ENCODE results near the gene TEAD4. TPM values are rescaled to one million over a fixed set of nuclear protein-coding genes. Genes with fewer than 3 reads are reported as not detected.

The TEAD4 gene
- polyA plus RNA-seq, 1 experiment: 10.3 TPM

DNA sequence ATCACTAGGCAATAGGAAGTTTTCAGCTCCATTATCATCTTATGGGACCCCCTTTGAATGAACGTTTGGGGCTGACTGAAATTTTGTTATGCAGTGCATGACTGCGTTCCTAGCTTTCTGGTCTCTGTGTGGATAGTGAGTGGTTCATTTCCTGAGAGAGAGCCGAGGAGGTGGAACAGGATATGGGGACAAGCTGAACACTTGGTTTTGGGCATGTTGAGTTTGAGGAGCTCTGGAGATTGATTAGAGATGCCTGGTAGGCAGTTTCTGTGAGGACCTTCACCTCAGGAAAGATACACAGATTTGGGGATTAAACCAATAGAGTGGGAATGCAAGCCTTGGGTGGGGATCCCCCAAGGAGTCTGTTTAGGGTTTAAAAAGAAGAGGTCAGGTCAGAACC lies 27.7 kb downstream of the TEAD4 start:
- DNase-seq (ENCODE audit: low read depth, low spot score): no peak
- ChIA-PET POLR2A (no interaction called here), CTCF (no interaction called here)
- TF ChIP-seq, protein P1, sequence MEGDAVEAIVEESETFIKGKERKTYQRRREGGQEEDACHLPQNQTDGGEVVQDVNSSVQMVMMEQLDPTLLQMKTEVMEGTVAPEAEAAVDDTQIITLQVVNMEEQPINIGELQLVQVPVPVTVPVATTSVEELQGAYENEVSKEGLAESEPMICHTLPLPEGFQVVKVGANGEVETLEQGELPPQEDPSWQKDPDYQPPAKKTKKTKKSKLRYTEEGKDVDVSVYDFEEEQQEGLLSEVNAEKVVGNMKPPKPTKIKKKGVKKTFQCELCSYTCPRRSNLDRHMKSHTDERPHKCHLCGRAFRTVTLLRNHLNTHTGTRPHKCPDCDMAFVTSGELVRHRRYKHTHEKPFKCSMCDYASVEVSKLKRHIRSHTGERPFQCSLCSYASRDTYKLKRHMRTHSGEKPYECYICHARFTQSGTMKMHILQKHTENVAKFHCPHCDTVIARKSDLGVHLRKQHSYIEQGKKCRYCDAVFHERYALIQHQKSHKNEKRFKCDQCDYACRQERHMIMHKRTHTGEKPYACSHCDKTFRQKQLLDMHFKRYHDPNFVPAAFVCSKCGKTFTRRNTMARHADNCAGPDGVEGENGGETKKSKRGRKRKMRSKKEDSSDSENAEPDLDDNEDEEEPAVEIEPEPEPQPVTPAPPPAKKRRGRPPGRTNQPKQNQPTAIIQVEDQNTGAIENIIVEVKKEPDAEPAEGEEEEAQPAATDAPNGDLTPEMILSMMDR (IDR thresholded peaks at IDR 0.05; ENCODE audit: low read depth, low read length): no peak
- Histone ChIP-seq H3K27me3 (ENCODE audit: control insufficient read depth, insufficient read depth, low read length) (no peaks in the 10 kb centered on the region), H3K27ac (ENCODE audit: low read depth, low read length) (no peak overlapping the region), H3K4me3 (ENCODE audit: low read depth, low read length) (no peak overlapping the region), H3K9me3 (ENCODE audit: control insufficient read depth, insufficient read depth, low read length) (peaks cover 7% of the 10 kb centered on the region)

DNA sequence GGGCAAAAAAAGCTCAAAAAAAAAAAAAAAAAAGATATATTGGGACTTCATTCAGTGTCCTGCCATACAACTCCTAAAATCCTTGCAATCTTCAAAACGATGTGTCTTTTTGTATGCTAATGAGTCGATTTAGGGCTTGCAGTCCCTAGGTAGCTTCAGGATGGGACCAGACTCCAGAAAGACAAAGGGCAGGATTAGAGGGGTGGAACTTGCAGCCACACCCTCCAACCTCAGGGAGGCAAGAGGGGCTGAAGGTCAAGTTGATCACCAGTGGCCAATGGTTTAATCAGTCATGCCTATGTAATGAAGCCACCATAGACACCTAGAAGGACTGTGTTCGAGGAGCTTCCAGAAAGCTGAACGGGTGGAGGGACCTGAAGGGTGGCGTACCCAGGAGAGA lies 29.3 kb downstream of the TEAD4 start:
- ChIA-PET POLR2A (no interaction called here), CTCF (no interaction called here)
- TF ChIP-seq, protein P1 (IDR thresholded peaks at IDR 0.05; ENCODE audit: low read depth, low read length): no peak
- Histone ChIP-seq H3K27ac (ENCODE audit: low read depth, low read length) (no peak overlapping the region), H3K27me3 (ENCODE audit: control insufficient read depth, insufficient read depth, low read length) (no peaks in the 10 kb centered on the region), H3K9me3 (ENCODE audit: control insufficient read depth, insufficient read depth, low read length) (peaks cover 7% of the 10 kb centered on the region), H3K4me3 (ENCODE audit: low read depth, low read length) (no peak overlapping the region)
- no peak for DNase-seq (ENCODE audit: low read depth, low spot score)

DNA sequence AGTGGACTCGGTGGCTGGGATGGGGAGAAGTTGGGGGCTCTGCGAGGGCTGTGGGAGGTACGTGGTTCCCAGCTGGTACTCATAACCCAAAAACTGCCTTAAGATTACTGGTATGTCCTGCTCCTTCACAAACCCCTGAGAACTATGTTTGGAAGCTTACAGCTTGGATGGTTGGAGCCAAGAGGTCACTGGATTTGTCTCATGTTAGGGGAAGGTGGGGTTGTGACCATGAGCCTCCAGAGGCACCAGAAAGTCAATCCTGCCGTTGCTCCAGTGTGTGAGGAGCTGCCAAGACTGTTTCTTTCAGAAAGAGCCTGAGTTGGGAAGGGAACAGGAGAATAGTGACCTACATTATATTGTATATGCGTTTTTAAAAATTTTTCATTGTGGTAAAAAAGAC lies 33.5 kb downstream of the TEAD4 start:
- POLR2A ChIA-PET: no interaction called here
- CTCF ChIA-PET: no interaction called here
- peaks cover 7% of the 10 kb centered on the region for H3K9me3 ChIP-seq (ENCODE audit: control insufficient read depth, insufficient read depth, low read length)
- H3K27ac ChIP-seq (ENCODE audit: low read depth, low read length): no peak overlapping the region
- H3K27me3 ChIP-seq (ENCODE audit: control insufficient read depth, insufficient read depth, low read length): no peaks in the 10 kb centered on the region
- TF ChIP-seq, protein P1 (IDR thresholded peaks at IDR 0.05; ENCODE audit: low read depth, low read length): no peak
- DNase-seq (ENCODE audit: low read depth, low spot score): no peak
- no peak overlapping the region for H3K4me3 ChIP-seq (ENCODE audit: low read depth, low read length)

DNA sequence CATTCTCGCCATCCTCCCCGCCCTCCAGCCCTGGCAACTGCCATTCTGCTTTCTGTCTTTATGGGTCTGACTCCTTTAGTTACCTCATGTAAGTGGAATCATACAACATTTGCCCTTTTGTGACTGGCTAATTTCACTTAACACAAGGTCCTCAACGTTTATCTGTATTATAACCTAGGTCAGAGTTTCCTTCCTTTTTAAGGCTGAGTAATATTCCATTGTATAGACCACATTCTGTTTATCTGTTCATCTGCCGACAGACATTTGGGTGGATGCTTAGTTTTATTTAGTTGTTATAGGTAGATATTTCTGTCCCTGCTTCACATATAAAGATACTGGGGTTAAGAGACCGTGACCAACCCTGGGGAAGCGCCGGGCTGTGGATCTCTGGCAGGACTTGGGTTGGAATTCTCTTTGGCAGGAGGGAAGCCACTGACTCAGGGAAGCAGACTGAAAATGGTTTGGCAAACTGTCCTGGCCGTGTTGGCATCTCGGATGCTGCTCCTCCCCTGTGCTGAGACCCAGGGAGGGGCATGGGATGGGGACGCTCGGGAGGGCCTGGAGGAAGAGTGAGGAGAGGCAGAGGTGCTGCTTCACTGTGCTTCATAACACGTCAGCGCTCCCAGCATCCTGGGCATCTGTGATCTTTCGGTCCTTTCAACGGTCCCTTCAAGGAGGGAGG lies 38.9 kb downstream of the TEAD4 start:
- H3K27ac ChIP-seq (ENCODE audit: low read depth, low read length): no peak overlapping the region
- ChIA-PET CTCF (interaction anchor here (0.6 kb wide), 1 partner anchor 54 kb away, joined by 3 read pairs; no protein-coding TSS in a partner anchor), POLR2A (interaction anchor here (1.1 kb wide), 1 partner anchor 15 kb away, joined by 3 read pairs; no protein-coding TSS in a partner anchor)
- TF ChIP-seq, protein P1 (IDR thresholded peaks at IDR 0.05; ENCODE audit: low read depth, low read length): no peak
- H3K4me3 ChIP-seq (ENCODE audit: low read depth, low read length): no peak overlapping the region
- no peaks in the 10 kb centered on the region for H3K27me3 ChIP-seq (ENCODE audit: control insufficient read depth, insufficient read depth, low read length)
- no peak for DNase-seq (ENCODE audit: low read depth, low spot score)
- H3K9me3 ChIP-seq (ENCODE audit: control insufficient read depth, insufficient read depth, low read length): no peaks in the 10 kb centered on the region; the same call in 1 of the 2 replicates

DNA sequence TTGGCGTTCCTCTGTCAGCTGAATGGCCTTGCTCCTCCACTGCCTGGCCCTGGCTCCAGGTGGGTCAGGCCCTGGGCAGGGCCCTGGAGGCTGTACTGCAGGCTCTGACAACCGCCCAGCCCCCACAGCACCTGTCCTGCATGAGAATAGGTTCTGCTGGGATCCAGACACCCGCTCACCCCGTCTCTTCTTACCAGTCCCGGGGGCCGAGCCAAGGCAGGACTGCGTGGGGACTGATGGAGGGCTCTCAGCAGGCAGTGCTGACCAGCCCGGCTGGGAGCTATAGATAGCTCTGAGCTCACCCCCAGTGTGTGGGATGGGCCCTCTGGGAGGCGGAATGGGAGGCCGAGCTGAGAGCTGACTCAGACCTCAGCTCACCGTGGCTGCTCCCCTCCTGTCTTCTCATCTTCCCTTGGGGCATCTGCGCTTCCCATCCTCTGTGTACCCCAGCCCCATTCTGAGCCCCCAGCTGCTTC lies 39.6 kb downstream of the TEAD4 start:
- Histone ChIP-seq H3K27ac (ENCODE audit: low read depth, low read length) (peak overlapping the region; percentile 39), H3K27me3 (ENCODE audit: control insufficient read depth, insufficient read depth, low read length) (no peaks in the 10 kb centered on the region), H3K9me3 (ENCODE audit: control insufficient read depth, insufficient read depth, low read length) (no peaks in the 10 kb centered on the region; the same call in 1 of the 2 replicates), H3K4me3 (ENCODE audit: low read depth, low read length) (no peak overlapping the region)
- POLR2A ChIA-PET: interaction anchor here (1.1 kb wide), 1 partner anchor 14 kb away, joined by 3 read pairs; no protein-coding TSS in a partner anchor
- CTCF ChIA-PET: interaction anchor here (0.6 kb wide), 1 partner anchor 53 kb away, joined by 3 read pairs; no protein-coding TSS in a partner anchor
- peak; percentile 44 for DNase-seq (ENCODE audit: low read depth, low spot score)
- TF ChIP-seq, protein P1 (IDR thresholded peaks at IDR 0.05; ENCODE audit: low read depth, low read length): no peak

Data from AG04450 (cell line).